HepG2 (cell line): ENCODE results near the gene DFFA.

ENCODE experiments used
- CTCF ChIP-seq: sonication (generic); formaldehyde crosslinking; IDR thresholded peaks from 2 replicates; pipeline ENCODE4 v1.5.0; 2020; ENCODE audit warnings: mild to moderate bottlenecking, missing genetic modification reagents, moderate library complexity
- ELF1 ChIP-seq: sonication (generic); formaldehyde crosslinking; IDR thresholded peaks from 2 replicates; pipeline ENCODE4 v1.4.0; 2020; ENCODE audit warnings: missing genetic modification reagents
- GATAD2A ChIP-seq: IDR thresholded peaks from 2 replicates; pipeline ENCODE4 v1.6.1; 2016
- HDAC6 ChIP-seq: fragments of 200-600 bp; sonication (generic); IDR thresholded peaks from 2 replicates; pipeline ENCODE4 v1.7.0; 2017; ENCODE audit warnings: mild to moderate bottlenecking, antibody characterized with exemption, low read length, low read depth
- HOXD1 ChIP-seq: sonication (generic); formaldehyde crosslinking; IDR thresholded peaks from 2 replicates; pipeline ENCODE4 v1.5.0; 2020; ENCODE audit warnings: missing genetic modification reagents
- KDM5A ChIP-seq: fragments of 200-600 bp; sonication (generic); IDR thresholded peaks from 2 replicates; pipeline ENCODE4 v1.7.0; 2018; ENCODE audit warnings: antibody characterized with exemption, mild to moderate bottlenecking, low read length, borderline replicate concordance
- PRDM10 ChIP-seq: sonication (generic); formaldehyde crosslinking; IDR thresholded peaks from 2 replicates; pipeline ENCODE4 v1.4.0; 2020; ENCODE audit warnings: low read depth, missing genetic modification reagents
- PRDM15 ChIP-seq: sonication (generic); formaldehyde crosslinking; IDR thresholded peaks from 2 replicates; pipeline ENCODE4 v1.4.0; 2020; ENCODE audit warnings: missing genetic modification reagents
- RAD21 ChIP-seq: fragments of 450-650 bp; formaldehyde crosslinking; IDR thresholded peaks from 2 replicates; pipeline ENCODE4 v1.5.0; 2020; ENCODE audit warnings: mild to moderate bottlenecking
- SALL2 ChIP-seq: sonication (generic); formaldehyde crosslinking; IDR thresholded peaks from 2 replicates; pipeline ENCODE4 v1.8.1; 2023; ENCODE audit warnings: mild to moderate bottlenecking, missing genetic modification reagents, inconsistent platforms
- SNRNP70 ChIP-seq: fragments of 200-400 bp; formaldehyde crosslinking; IDR thresholded peaks from 2 replicates; pipeline ENCODE4 v1.6.1; 2017; ENCODE audit warnings: mild to moderate bottlenecking, low read depth, low read length, moderate library complexity
- TARDBP ChIP-seq: sonication (generic); formaldehyde crosslinking; IDR thresholded peaks from 2 replicates; pipeline ENCODE4 v1.8.0; 2022; ENCODE audit warnings: mild to moderate bottlenecking, missing genetic modification reagents
- ZBTB10 ChIP-seq: sonication (generic); formaldehyde crosslinking; IDR thresholded peaks from 2 replicates; pipeline ENCODE4 v1.4.0; 2020; ENCODE audit warnings: missing genetic modification reagents, borderline replicate concordance

- TF ChIP-seq CTCF (CRISPR knock-in tag), result no peak
- TF ChIP-seq RAD21 (CRISPR knock-in tag), result no peak
- TF ChIP-seq KDM5A, result no peak
- TF ChIP-seq ZBTB10 (CRISPR knock-in tag), result no peak
- TF ChIP-seq HDAC6, result no peak
- no peak for TF ChIP-seq ELF1 (CRISPR knock-in tag)
- no peak for TF ChIP-seq SNRNP70
- TF ChIP-seq HOXD1, result no peak
- TF ChIP-seq TARDBP (CRISPR knock-in tag), result no peak
- no peak for TF ChIP-seq PRDM10 (CRISPR knock-in tag)
- no peak for TF ChIP-seq GATAD2A (CRISPR knock-in tag)
- no peak for TF ChIP-seq PRDM15 (CRISPR knock-in tag)
- no peak for TF ChIP-seq SALL2 (CRISPR knock-in tag)
Observed at GRCh38 chr1:10489291-10490055, 17.1 kb upstream of the DFFA start.
